Nephron (organoid): Measurements from ENCODE around the gene CSAG1.
"Not testable (repeated sequence)": the region's sequence is repeated elsewhere in the genome, so short reads cannot be mapped to it uniquely, and the experiment has no call there.

Source experiments
- H3K27ac Mint-ChIP-seq, 3 experiments: 2 replicates each; pipeline ENCODE4 v1.8.0; 2020; ENCODE audit warnings: mixed read lengths in 3 of 3, mild to moderate bottlenecking in 2 of 3, moderate library complexity in 1 of 3
- H3K27me3 Mint-ChIP-seq: 2 replicates; pipeline ENCODE4 v1.8.0; 2021; ENCODE audit warnings: low read depth, mild to moderate bottlenecking, moderate library complexity, mixed read lengths
- H3K36me3 Mint-ChIP-seq: 2 replicates; pipeline ENCODE4 v1.8.0; 2020; ENCODE audit warnings: low read depth, mixed read lengths
- H3K4me1 Mint-ChIP-seq: 2 replicates; pipeline ENCODE4 v1.8.0; 2020; ENCODE audit warnings: mixed read lengths
- H3K4me3 Mint-ChIP-seq, 3 experiments: 2 replicates each; pipeline ENCODE4 v1.8.0; 2020; ENCODE audit warnings: mild to moderate bottlenecking in 3 of 3, mixed read lengths in 3 of 3, moderate library complexity in 2 of 3
- H3K9me3 Mint-ChIP-seq: 2 replicates; pipeline ENCODE4 v1.8.0; 2020; ENCODE audit warnings: mixed read lengths

The CSAG1 gene

DNA sequence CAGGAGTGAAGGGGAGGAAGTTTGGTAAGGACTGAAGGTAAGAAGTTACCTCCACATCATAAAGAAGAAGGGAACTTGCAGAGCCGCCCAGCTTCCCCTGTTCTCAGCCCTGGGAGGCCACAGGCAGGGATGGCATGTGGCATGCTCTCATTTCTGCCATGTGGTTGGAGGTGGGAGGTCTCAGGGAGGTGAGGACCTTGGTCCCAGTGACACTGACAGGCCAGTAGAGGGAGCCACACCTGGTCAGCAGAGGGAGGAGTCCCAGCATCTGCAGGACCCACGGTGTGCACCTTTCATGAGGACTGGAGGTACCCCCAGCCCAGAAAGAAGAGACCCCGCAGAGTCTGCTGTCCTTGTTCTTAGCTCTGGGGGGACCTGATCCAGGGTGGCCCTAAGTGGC, 52.5 kb downstream of the CSAG1 start:
- H3K27me3 Mint-ChIP-seq, H3K27ac Mint-ChIP-seq, H3K4me1 Mint-ChIP-seq, H3K36me3 Mint-ChIP-seq, H3K4me3 Mint-ChIP-seq: not testable (repeated sequence)
- H3K9me3 Mint-ChIP-seq = peaks cover 14% of the 10 kb centered on the region
